ENCODE results near the gene LRBA.

Gene LRBA

GRCh38 chr4:150310159-150310895, 704.8 kb downstream of the LRBA start:
- DNase-seq = no peak

GRCh38 chr4:150308824-150309472, 706.1 kb downstream of the LRBA start:
- DNase-seq = no peak

GRCh38 chr4:150306719-150307118, 708.4 kb downstream of the LRBA start:
- DNase-seq = no peak

GRCh38 chr4:150305995-150306394, 709.1 kb downstream of the LRBA start:
- no peak for DNase-seq

GRCh38 chr4:150302553-150302952, 712.5 kb downstream of the LRBA start:
- peak; percentile 43 for DNase-seq

- no peak for DNase-seq
Measured at GRCh38 chr4:150299816-150300215, 715.3 kb downstream of the LRBA start.

GRCh38 chr4:150297861-150298474, 717.1 kb downstream of the LRBA start:
- no peak for DNase-seq

GRCh38 chr4:150289881-150290280, 725.2 kb downstream of the LRBA start:
- DNase-seq = no peak

- DNase-seq = no peak
Measured at GRCh38 chr4:150289198-150289597, 725.9 kb downstream of the LRBA start.

GRCh38 chr4:150286656-150287055, 728.4 kb downstream of the LRBA start:
- no peak for DNase-seq

- no peak for DNase-seq
Measured at GRCh38 chr4:150283689-150284088, 731.4 kb downstream of the LRBA start.

- no peak for DNase-seq
Measured at GRCh38 chr4:150280975-150281374, 734.1 kb downstream of the LRBA start.

- DNase-seq = peak; percentile 2
Measured at GRCh38 chr4:150280081-150280895, 734.8 kb downstream of the LRBA start.

- no peak for DNase-seq
Measured at GRCh38 chr4:150278206-150278605, 736.9 kb downstream of the LRBA start.

- no peak for DNase-seq
Measured at GRCh38 chr4:150268444-150268843, 746.6 kb downstream of the LRBA start.

- no peak for DNase-seq
Measured at GRCh38 chr4:150265806-150266205, 749.3 kb downstream of the LRBA start.

- no peak for DNase-seq
Measured at GRCh38 chr4:150264595-150265161, 750.4 kb downstream of the LRBA start.

GRCh38 chr4:150262611-150263010, 752.5 kb downstream of the LRBA start:
- no peak for DNase-seq

- no peak for DNase-seq
Measured at GRCh38 chr4:150261571-150261970, 753.5 kb downstream of the LRBA start.

- no peak for DNase-seq
Measured at GRCh38 chr4:150259861-150260567, 755.1 kb downstream of the LRBA start.

GRCh38 chr4:150258569-150258968, 756.5 kb downstream of the LRBA start:
- DNase-seq = no peak
